Measurements from ENCODE around the gene GPR132.

GRCh38 chr14:105020815-105021655, 44.2 kb downstream of the GPR132 start, which contains the start of gene CDCA4:
- TF ChIP-seq CTCF (IDR thresholded peaks at IDR 0.05) (peak in 1 of 3 donors; percentile 19), POLR2A (IDR thresholded peaks at IDR 0.05) (peak; percentile 68), POLR2AphosphoS5 (IDR thresholded peaks at IDR 0.05) (peak; percentile 77 to 89 (median 78))

All from breast epithelium (tissue), 3 donors.